ENCODE data around the gene OR2T34.
"Not testable (repeated sequence)": the region's sequence is repeated elsewhere in the genome, so short reads cannot be mapped to it uniquely, and the experiment has no call there.

The OR2T34 gene

GRCh38 chr1:248551027-248551426 is 23.5 kb downstream of the OR2T34 start:
- DNase-seq (ENCODE audit: low read depth): not testable (repeated sequence)

- DNase-seq (ENCODE audit: low read depth): not testable (repeated sequence)
These were observed 27.2 kb downstream of the OR2T34 start for GRCh38 chr1:248547383-248547782.

GRCh38 chr1:248537449-248537848 is 37.1 kb downstream of the OR2T34 start:
- not testable (repeated sequence) for DNase-seq (ENCODE audit: low read depth)
